ENCODE results near the gene IZUMO1R.

DNA sequence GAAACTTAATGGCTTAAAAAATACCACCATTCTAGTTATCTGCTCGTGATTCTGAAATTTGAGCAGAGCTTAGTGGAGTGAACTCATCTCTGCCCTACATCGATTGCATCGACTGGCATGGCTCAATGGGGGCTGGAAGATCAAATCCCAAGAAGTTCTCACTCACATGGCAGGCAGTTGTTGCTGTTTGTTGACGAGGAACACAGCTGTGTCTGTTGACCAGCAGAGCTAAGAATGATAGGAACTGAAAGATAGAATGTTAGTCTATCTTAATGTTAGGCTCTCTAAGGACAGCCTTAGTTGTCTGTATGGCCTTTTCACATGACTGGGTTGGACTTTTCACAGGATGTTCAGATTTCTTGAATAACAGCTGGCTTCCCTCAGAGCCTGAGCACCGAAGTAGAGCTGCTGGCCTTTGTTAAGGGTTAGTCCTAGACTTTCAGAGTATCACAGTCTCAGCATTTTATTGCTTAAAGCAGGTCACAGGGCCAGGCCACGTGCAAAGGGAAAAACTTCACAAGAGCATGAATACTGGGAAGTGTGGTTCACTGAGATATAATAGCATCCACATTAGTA, 31.6 kb upstream of the IZUMO1R start:
- no peak for TF ChIP-seq CTCF (IDR thresholded peaks at IDR 0.05)
- no peak for TF ChIP-seq POLR2A (IDR thresholded peaks at IDR 0.05)

Measured in right lobe of liver (tissue), 4 donors.